Measurements from ENCODE around the gene WNK2.

DNA sequence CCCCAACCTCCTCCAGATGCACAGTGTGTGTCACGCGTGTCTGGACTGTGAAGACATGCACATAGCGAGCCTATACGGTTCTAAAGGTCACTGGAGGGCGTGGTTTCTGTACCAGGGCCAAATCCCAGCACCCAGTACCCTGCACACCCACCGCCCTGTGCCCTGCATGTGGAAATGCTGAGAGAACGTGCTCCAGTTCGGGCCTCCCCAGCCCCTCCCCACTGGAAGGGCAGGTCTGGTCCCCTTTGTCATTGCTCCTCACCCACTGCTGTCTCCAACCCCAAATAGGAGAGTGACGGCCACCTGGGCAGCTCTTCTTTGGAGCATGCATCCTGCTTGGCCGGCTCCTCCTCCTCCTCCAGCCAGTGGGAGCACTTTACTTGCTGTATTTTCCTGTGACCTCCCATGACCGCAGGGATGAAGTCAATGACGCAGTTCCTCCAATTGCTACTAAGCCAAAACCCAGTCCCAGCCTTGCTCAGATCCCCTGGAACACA lies 116.7 kb downstream of the WNK2 start:
- TF ChIP-seq EZH2 (IDR thresholded peaks at IDR 0.05; ENCODE audit: borderline replicate concordance, low read depth, low read length, severe bottlenecking) (no peak), POLR2AphosphoS5 (IDR thresholded peaks at IDR 0.05; ENCODE audit: insufficient read depth, low read depth, low read length) (no peak), POLR2A (IDR thresholded peaks at IDR 0.05; ENCODE audit: low read depth, low read length) (no peak), FOS (IDR thresholded peaks at IDR 0.05; ENCODE audit: borderline replicate concordance, insufficient read depth, low read length) (no peak)
- TF ChIP-seq, protein P1, sequence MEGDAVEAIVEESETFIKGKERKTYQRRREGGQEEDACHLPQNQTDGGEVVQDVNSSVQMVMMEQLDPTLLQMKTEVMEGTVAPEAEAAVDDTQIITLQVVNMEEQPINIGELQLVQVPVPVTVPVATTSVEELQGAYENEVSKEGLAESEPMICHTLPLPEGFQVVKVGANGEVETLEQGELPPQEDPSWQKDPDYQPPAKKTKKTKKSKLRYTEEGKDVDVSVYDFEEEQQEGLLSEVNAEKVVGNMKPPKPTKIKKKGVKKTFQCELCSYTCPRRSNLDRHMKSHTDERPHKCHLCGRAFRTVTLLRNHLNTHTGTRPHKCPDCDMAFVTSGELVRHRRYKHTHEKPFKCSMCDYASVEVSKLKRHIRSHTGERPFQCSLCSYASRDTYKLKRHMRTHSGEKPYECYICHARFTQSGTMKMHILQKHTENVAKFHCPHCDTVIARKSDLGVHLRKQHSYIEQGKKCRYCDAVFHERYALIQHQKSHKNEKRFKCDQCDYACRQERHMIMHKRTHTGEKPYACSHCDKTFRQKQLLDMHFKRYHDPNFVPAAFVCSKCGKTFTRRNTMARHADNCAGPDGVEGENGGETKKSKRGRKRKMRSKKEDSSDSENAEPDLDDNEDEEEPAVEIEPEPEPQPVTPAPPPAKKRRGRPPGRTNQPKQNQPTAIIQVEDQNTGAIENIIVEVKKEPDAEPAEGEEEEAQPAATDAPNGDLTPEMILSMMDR (IDR thresholded peaks at IDR 0.05; ENCODE audit: extremely low read depth in 1 of 2, insufficient read depth in 1 of 2, low read depth in 1 of 2, low read length in 2 of 2): no peak
- TF ChIP-seq, protein P2, sequence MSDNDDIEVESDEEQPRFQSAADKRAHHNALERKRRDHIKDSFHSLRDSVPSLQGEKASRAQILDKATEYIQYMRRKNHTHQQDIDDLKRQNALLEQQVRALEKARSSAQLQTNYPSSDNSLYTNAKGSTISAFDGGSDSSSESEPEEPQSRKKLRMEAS (IDR thresholded peaks at IDR 0.05; ENCODE audit: insufficient read depth, insufficient read length): no peak

Measured in endothelial cell of umbilical vein (primary cell).